ENCODE data around the gene TP53BP2. TPM values are rescaled to one million over a fixed set of nuclear protein-coding genes. Genes with fewer than 3 reads are reported as not detected.

TP53BP2 gene
- total and polyA plus RNA-seq, 2 donors (not counting 3 experiments of a cell fraction or from before 2014, with no cell fraction given), result 21.9 to 51.9 TPM

- Histone ChIP-seq H3K4me1 (ENCODE audit: control insufficient read depth, extremely low read depth, insufficient read depth, low read length) (peaks cover 18% of the 10 kb centered on the region), H3K4me2 (ENCODE audit: insufficient read depth, low read length) (peak overlapping the region; percentile 80), H3K9me3 (replicated peaks; ENCODE audit: control insufficient read depth, insufficient read depth, low read length) (no peaks in the 10 kb centered on the region), H3K4me3 (replicated peaks in 1 of 3; ENCODE audit: insufficient read depth in 1 of 3, low read depth in 1 of 3, low read length in 3 of 3) (peak overlapping the region; percentile 78 to 81 (median 79)), H3K9ac (replicated peaks; ENCODE audit: extremely low read depth, insufficient read depth, low read length) (peak overlapping the region; percentile 99), H3K79me2 (ENCODE audit: control insufficient read depth, insufficient read depth, low read length) (peaks cover 64% of the 10 kb centered on the region), H3K27ac (ENCODE audit: insufficient read depth, low read depth, low read length) (peak overlapping the region; percentile 99), H3K9me1 (replicated peaks; ENCODE audit: control insufficient read depth, extremely low read depth, insufficient read depth, low read length) (no peaks in the 10 kb centered on the region), H2AFZ (ENCODE audit: low read depth, low read length) (no peak overlapping the region), H3K36me3 (ENCODE audit: control insufficient read depth in 2 of 2, extremely low read depth in 1 of 2, insufficient read depth in 2 of 2, low read length in 2 of 2) (no peaks in the 10 kb centered on the region), H4K20me1 (replicated peaks; ENCODE audit: control insufficient read depth, extremely low read depth, insufficient read depth, low read length) (peaks cover 2% of the 10 kb centered on the region), H3K27me3 (ENCODE audit: control insufficient read depth in 2 of 2, insufficient read depth in 2 of 2, low read length in 2 of 2) (no peaks in the 10 kb centered on the region)
- no peak for TF ChIP-seq FOS (IDR thresholded peaks at IDR 0.05; ENCODE audit: borderline replicate concordance, insufficient read depth, low read length)
- no peak for TF ChIP-seq JUN (IDR thresholded peaks at IDR 0.05; ENCODE audit: borderline replicate concordance, insufficient read depth, insufficient read length, low read depth)
- TF ChIP-seq CTCF (IDR thresholded peaks at IDR 0.05; ENCODE audit: extremely low read depth in 1 of 2, insufficient read depth in 1 of 2, low read depth in 1 of 2, low read length in 2 of 2), result no peak
- TF ChIP-seq POLR2A (IDR thresholded peaks at IDR 0.05; ENCODE audit: low read depth, low read length), result no peak
- no peak for TF ChIP-seq EZH2 (IDR thresholded peaks at IDR 0.05; ENCODE audit: borderline replicate concordance, low read depth, low read length, severe bottlenecking)
- TF ChIP-seq GATA2 (IDR thresholded peaks at IDR 0.05; ENCODE audit: insufficient read depth, insufficient read length, low read depth, low read length), result no peak
- TF ChIP-seq MAX (IDR thresholded peaks at IDR 0.05; ENCODE audit: insufficient read depth, insufficient read length), result no peak
- TF ChIP-seq MYC (IDR thresholded peaks at IDR 0.05; ENCODE audit: low read depth, low read length), result no peak
- no peak for TF ChIP-seq POLR2AphosphoS5 (IDR thresholded peaks at IDR 0.05; ENCODE audit: insufficient read depth, low read depth, low read length)
- ChIA-PET CTCF (interaction anchor here (1.0 to 6.5 kb wide), 4 partner anchors 11 to 263 kb away, joined by 3 to 41 read pairs (median 4); no protein-coding TSS in a partner anchor), POLR2A (no interaction called here)
- DNase-seq (ENCODE audit: low read depth, low spot score) (no peak), FAIRE-seq (peak; percentile 33)
- dilution Hi-C loops (cut with MboI; ENCODE audit: extremely low pct_ligation_motif_present, low sequenced_read_pairs) (no loop called here), intact Hi-C loops (cut with micrococcal nuclease) (loop anchor here (10.0 kb wide), 2 partner anchors 151 to 701 kb away; no protein-coding TSS in a partner anchor)
- BruUV-seq (replicated peaks), result no TSS peak
Measured at GRCh38 chr1:223843934-223844786, 1.6 kb downstream of the TP53BP2 start.
